ENCODE measurements around the gene CNNM1. TPM values are rescaled to one million over a fixed set of nuclear protein-coding genes. Genes with fewer than 3 reads are reported as not detected.

CNNM1 gene
- total RNA-seq, 4 donors from 2014 or later = 0.16 to 0.68 (median 0.20) TPM

DNA sequence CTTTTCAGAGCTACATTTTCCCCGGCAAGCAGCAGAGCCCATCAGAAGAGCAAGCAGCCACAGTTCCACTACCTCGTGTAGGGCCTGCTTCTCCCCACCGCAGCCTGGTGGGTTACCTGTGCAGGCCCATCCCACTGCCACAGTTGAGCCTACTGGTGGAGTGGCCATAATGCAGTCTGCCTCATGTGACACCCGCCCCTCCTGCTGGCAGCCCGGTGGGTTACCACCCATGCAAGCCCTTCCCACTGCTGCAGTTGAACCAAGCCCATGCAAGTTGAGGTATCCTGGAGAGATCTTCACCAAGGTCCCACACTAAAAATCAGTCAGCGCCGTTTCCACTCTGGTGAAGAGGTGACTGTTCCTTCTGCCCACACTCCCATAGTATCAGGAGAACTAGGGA is 32.1 kb upstream of the CNNM1 start:
- TF ChIP-seq, protein P1, sequence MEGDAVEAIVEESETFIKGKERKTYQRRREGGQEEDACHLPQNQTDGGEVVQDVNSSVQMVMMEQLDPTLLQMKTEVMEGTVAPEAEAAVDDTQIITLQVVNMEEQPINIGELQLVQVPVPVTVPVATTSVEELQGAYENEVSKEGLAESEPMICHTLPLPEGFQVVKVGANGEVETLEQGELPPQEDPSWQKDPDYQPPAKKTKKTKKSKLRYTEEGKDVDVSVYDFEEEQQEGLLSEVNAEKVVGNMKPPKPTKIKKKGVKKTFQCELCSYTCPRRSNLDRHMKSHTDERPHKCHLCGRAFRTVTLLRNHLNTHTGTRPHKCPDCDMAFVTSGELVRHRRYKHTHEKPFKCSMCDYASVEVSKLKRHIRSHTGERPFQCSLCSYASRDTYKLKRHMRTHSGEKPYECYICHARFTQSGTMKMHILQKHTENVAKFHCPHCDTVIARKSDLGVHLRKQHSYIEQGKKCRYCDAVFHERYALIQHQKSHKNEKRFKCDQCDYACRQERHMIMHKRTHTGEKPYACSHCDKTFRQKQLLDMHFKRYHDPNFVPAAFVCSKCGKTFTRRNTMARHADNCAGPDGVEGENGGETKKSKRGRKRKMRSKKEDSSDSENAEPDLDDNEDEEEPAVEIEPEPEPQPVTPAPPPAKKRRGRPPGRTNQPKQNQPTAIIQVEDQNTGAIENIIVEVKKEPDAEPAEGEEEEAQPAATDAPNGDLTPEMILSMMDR (IDR thresholded peaks at IDR 0.05; ENCODE audit: low read depth) = no peak

DNA sequence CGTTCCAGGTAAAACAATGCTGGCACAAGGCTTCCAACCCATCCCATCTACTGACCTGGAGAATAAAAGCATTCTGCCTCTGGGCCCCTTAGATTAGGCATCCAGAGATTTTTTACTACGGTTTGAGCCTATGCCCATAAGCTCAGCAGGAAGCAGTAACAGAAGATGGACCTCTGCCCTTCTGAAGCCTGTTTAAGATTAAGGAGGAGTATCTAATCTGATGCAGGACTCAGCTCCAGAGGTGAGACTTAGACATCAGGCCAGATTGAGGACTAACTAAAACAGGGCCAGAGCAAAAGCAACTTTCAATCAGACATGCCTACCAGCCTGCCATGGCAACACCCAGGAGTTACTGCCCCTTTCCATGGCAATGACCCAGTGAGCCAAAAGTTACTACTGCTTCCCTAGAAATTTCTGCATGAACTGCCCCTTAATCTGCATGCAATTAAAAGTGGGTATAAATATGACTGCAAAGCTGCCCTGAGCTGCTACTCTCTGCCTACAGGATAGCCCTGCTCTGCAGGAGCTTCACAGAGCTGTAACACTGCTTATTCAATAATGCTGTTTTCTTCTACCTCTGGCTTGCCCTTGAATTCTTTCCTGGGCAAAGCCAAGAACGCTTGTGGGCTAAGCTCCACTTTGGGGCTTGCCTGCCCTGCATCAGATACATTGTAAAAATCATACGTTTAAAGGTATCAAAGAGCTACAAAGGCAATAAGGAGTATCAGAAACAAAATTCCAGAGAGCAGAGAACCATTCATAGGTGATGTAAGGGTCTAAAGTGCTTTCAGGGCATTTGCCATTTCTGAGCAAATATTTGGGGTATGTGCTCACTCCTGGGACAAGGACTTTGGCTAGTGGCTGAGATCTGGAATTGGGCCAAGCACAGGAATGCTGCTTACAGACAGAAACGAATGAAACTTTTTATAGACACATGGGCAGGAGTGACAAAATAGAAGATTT is 25.0 kb upstream of the CNNM1 start:
- TF ChIP-seq, protein P1 (IDR thresholded peaks at IDR 0.05; ENCODE audit: low read depth) = no peak

DNA sequence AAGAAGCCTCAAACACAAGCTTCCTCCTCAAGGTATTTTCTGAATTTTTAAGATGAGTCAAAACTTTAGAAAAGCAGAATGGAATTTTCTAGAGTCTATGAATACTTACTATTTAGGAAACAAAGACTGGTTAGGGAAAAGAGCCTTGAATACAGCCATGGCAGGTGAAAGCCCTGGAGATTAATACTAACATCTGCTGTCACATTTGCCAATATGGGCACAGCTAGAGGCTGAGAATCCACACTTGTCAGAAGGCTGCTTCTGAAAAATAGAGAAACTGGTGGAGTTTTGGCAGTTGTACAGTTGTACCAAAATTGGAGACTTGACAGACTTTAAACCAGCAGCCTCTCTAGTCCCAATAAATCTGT is 24.3 kb upstream of the CNNM1 start:
- TF ChIP-seq, protein P1 (IDR thresholded peaks at IDR 0.05; ENCODE audit: low read depth) = no peak

DNA sequence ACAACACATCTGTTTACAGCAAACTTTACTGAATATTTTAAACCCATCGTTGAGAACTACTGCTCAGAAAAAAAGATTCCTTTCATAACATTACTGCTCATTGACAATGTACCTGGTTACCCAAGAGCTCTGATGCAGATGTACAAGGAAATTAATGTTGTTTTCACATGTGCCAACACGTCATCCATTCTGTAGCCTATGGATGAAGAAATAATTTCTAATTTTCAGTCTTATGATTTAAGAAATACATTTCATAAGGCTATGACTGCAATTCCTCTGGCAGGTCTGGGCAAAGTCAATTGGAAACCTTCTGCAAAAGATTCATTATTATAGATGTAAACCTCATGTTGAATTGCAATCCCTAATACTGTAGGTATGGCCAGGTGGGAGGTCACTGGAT is 16.7 kb upstream of the CNNM1 start:
- TF ChIP-seq, protein P1 (IDR thresholded peaks at IDR 0.05; ENCODE audit: low read depth) = no peak

DNA sequence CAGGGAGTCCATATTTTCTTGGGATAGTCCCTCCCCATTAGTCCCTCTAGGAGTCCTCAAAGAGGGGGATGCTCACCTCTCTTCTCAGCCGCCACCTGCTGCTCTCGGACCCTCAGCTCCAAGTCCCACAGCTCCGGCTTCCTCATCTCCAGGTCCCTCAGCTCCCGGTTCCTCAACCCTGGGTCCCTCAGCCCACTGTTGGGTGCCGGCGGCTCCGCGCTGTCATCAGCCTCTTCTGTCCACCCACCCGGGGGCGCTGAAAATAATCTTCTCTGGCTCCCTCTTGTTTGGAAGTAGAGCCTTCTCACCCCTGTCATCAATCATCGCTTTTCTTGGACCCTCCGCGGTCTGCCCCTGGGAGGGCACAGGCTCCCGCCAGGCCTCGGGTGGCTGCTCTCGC is 13.3 kb upstream of the CNNM1 start:
- TF ChIP-seq, protein P1 (IDR thresholded peaks at IDR 0.05; ENCODE audit: low read depth) = no peak

DNA sequence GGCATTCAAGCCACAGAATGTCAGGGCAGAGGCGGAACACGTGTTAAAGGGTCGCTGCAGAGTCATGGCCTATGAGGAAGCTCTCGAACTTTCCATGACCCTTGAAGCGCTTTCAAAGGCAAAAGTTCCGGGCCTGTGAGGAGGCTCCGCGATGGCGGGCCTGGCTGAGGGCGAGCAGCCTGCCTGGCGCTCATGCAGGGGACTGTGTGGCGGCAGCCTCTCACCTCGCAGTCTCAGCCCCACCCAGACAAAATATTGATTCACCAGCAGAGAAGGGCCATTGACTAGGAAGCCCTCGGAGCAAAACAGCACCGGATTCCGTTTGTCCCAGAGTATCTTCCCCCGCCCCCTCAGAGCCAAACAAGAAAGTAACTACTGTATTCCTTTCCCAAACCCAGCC is 12.8 kb upstream of the CNNM1 start:
- TF ChIP-seq, protein P1 (IDR thresholded peaks at IDR 0.05; ENCODE audit: low read depth) = no peak

DNA sequence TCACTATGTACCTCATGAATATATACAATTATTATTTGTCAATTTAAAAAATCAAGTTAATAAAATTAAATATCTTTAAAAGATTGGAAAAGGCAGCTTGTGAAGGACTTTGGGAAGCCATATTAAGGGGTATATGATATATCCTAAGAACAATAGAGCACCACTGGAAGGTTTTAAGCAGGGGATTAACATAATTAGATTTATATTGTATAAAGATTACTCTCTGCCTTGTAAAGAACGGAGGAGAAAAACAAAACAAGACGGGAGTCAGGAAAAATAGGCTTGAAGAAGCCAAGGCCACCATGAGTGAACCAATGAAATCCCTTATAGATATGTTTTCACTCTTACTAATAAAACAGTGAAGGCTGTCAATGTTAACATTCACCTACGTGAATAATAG is 11.1 kb upstream of the CNNM1 start:
- TF ChIP-seq, protein P1 (IDR thresholded peaks at IDR 0.05; ENCODE audit: low read depth) = no peak
